ENCODE data around the gene CPNE4. TPM values are rescaled to one million over a fixed set of nuclear protein-coding genes. Genes with fewer than 3 reads are reported as not detected.

The CPNE4 gene
- total and polyA plus RNA-seq, 2 donors (not counting 3 experiments of a cell fraction or from before 2014, with no cell fraction given): not detected

GRCh38 chr3:131749826-131750225 lies 285.0 kb downstream of the CPNE4 start:
- no peaks in the 10 kb centered on the region for H3K27me3 ChIP-seq (ENCODE audit: control insufficient read depth in 2 of 2, insufficient read depth in 2 of 2, low read length in 2 of 2)
- H4K20me1 ChIP-seq (replicated peaks; ENCODE audit: control insufficient read depth, extremely low read depth, insufficient read depth, low read length): no peaks in the 10 kb centered on the region
- H3K4me3 ChIP-seq (replicated peaks in 1 of 3; ENCODE audit: insufficient read depth in 1 of 3, low read depth in 1 of 3, low read length in 3 of 3): no peak overlapping the region
- no peaks in the 10 kb centered on the region for H3K4me1 ChIP-seq (ENCODE audit: control insufficient read depth, extremely low read depth, insufficient read depth, low read length)
- FAIRE-seq (no peak), DNase-seq (ENCODE audit: low read depth, low spot score) (no peak)
- no peaks in the 10 kb centered on the region for H3K9me3 ChIP-seq (replicated peaks; ENCODE audit: control insufficient read depth, insufficient read depth, low read length)
- no TSS peak for BruUV-seq (replicated peaks)
- no peaks in the 10 kb centered on the region for H3K79me2 ChIP-seq (ENCODE audit: control insufficient read depth, insufficient read depth, low read length)
- ChIA-PET CTCF (no interaction called here), POLR2A (no interaction called here)
- TF ChIP-seq CTCF (IDR thresholded peaks at IDR 0.05; ENCODE audit: extremely low read depth in 1 of 2, insufficient read depth in 1 of 2, low read depth in 1 of 2, low read length in 2 of 2) (no peak), MAX (IDR thresholded peaks at IDR 0.05; ENCODE audit: insufficient read depth, insufficient read length) (no peak)
- no peak overlapping the region for H3K9ac ChIP-seq (replicated peaks; ENCODE audit: extremely low read depth, insufficient read depth, low read length)
- intact Hi-C loops (cut with micrococcal nuclease): loop anchor here (10.0 kb wide), 1 partner anchor 585 kb away; no protein-coding TSS in a partner anchor
- H3K36me3 ChIP-seq (ENCODE audit: control insufficient read depth in 2 of 2, extremely low read depth in 1 of 2, insufficient read depth in 2 of 2, low read length in 2 of 2): no peaks in the 10 kb centered on the region
- no peaks in the 10 kb centered on the region for H3K9me1 ChIP-seq (replicated peaks; ENCODE audit: control insufficient read depth, extremely low read depth, insufficient read depth, low read length)
- dilution Hi-C loops (cut with MboI; ENCODE audit: extremely low pct_ligation_motif_present, low sequenced_read_pairs): no loop called here
- H2AFZ ChIP-seq (ENCODE audit: low read depth, low read length): no peak overlapping the region
- no peak overlapping the region for H3K4me2 ChIP-seq (ENCODE audit: insufficient read depth, low read length)
- no peak overlapping the region for H3K27ac ChIP-seq (ENCODE audit: insufficient read depth, low read depth, low read length)

- Histone ChIP-seq H3K4me1 (ENCODE audit: control insufficient read depth, extremely low read depth, insufficient read depth, low read length) (no peaks in the 10 kb centered on the region), H2AFZ (ENCODE audit: low read depth, low read length) (no peak overlapping the region), H4K20me1 (replicated peaks; ENCODE audit: control insufficient read depth, extremely low read depth, insufficient read depth, low read length) (no peaks in the 10 kb centered on the region), H3K4me2 (ENCODE audit: insufficient read depth, low read length) (no peak overlapping the region), H3K9ac (replicated peaks; ENCODE audit: extremely low read depth, insufficient read depth, low read length) (no peak overlapping the region), H3K27ac (ENCODE audit: insufficient read depth, low read depth, low read length) (no peak overlapping the region), H3K79me2 (ENCODE audit: control insufficient read depth, insufficient read depth, low read length) (no peaks in the 10 kb centered on the region), H3K4me3 (replicated peaks in 1 of 3; ENCODE audit: insufficient read depth in 1 of 3, low read depth in 1 of 3, low read length in 3 of 3) (no peak overlapping the region), H3K27me3 (ENCODE audit: control insufficient read depth in 2 of 2, insufficient read depth in 2 of 2, low read length in 2 of 2) (no peaks in the 10 kb centered on the region), H3K9me3 (replicated peaks; ENCODE audit: control insufficient read depth, insufficient read depth, low read length) (no peaks in the 10 kb centered on the region), H3K36me3 (ENCODE audit: control insufficient read depth in 2 of 2, extremely low read depth in 1 of 2, insufficient read depth in 2 of 2, low read length in 2 of 2) (no peaks in the 10 kb centered on the region), H3K9me1 (replicated peaks; ENCODE audit: control insufficient read depth, extremely low read depth, insufficient read depth, low read length) (no peaks in the 10 kb centered on the region)
- dilution Hi-C loops (cut with MboI; ENCODE audit: extremely low pct_ligation_motif_present, low sequenced_read_pairs) (no loop called here), intact Hi-C loops (cut with micrococcal nuclease) (loop anchor here (10.0 kb wide), 1 partner anchor 583 kb away; no protein-coding TSS in a partner anchor)
- no peak for DNase-seq (ENCODE audit: low read depth, low spot score)
- ChIA-PET CTCF (no interaction called here), POLR2A (interaction anchor here (0.7 kb wide), 1 partner anchor 51 kb away, joined by 4 read pairs; no protein-coding TSS in a partner anchor)
- no TSS peak for BruUV-seq (replicated peaks)
- TF ChIP-seq POLR2A (IDR thresholded peaks at IDR 0.05; ENCODE audit: low read depth, low read length) (no peak), POLR2AphosphoS5 (IDR thresholded peaks at IDR 0.05; ENCODE audit: insufficient read depth, low read depth, low read length) (no peak), EZH2 (IDR thresholded peaks at IDR 0.05; ENCODE audit: borderline replicate concordance, low read depth, low read length, severe bottlenecking) (no peak), MYC (IDR thresholded peaks at IDR 0.05; ENCODE audit: low read depth, low read length) (no peak), FOS (IDR thresholded peaks at IDR 0.05; ENCODE audit: borderline replicate concordance, insufficient read depth, low read length) (no peak), CTCF (IDR thresholded peaks at IDR 0.05; ENCODE audit: extremely low read depth in 1 of 2, insufficient read depth in 1 of 2, low read depth in 1 of 2, low read length in 2 of 2) (no peak), JUN (IDR thresholded peaks at IDR 0.05; ENCODE audit: borderline replicate concordance, insufficient read depth, insufficient read length, low read depth) (no peak), GATA2 (IDR thresholded peaks at IDR 0.05; ENCODE audit: insufficient read depth, insufficient read length, low read depth, low read length) (no peak), MAX (IDR thresholded peaks at IDR 0.05; ENCODE audit: insufficient read depth, insufficient read length) (no peak)
- FAIRE-seq: no peak
Observed at GRCh38 chr3:131747466-131747865, 287.3 kb downstream of the CPNE4 start.

Measured in endothelial cell of umbilical vein (primary cell).